Measurements from ENCODE around the gene LPP. TPM values are rescaled to one million over a fixed set of nuclear protein-coding genes. Genes with fewer than 3 reads are reported as not detected.

Gene LPP
- total RNA-seq, 1 donor from 2014 or later: 14.2 TPM

GRCh38 chr3:188207941-188208515 is 54.1 kb downstream of the LPP start:
- no peak for FAIRE-seq
- no peak for TF ChIP-seq CTCF (IDR thresholded peaks at IDR 0.05; ENCODE audit: insufficient read depth, low read length, severe bottlenecking)
- DNase-seq (ENCODE audit: low read depth): no peak

GRCh38 chr3:188208516-188208981 is 54.6 kb downstream of the LPP start:
- no peak overlapping the region for H3K4me3 ChIP-seq (ENCODE audit: low read depth, low read length)
- FAIRE-seq: no peak
- H3K27me3 ChIP-seq (ENCODE audit: control insufficient read depth, insufficient read depth, low read length): no peaks in the 10 kb centered on the region
- peak; percentile 21 for DNase-seq (ENCODE audit: low read depth)
- no peaks in the 10 kb centered on the region for H3K36me3 ChIP-seq (ENCODE audit: control insufficient read depth, insufficient read depth, low read length)
- no peak for TF ChIP-seq CTCF (IDR thresholded peaks at IDR 0.05; ENCODE audit: insufficient read depth, low read length, severe bottlenecking)

More at GRCh38 chr3:188207941-188208515, 54.1 kb downstream of the LPP start:
- H3K4me3 ChIP-seq (ENCODE audit: low read depth, low read length): no peak overlapping the region
- H3K36me3 ChIP-seq (ENCODE audit: control insufficient read depth, insufficient read depth, low read length): no peaks in the 10 kb centered on the region
- H3K27me3 ChIP-seq (ENCODE audit: control insufficient read depth, insufficient read depth, low read length): no peaks in the 10 kb centered on the region

GRCh38 chr3:188209034-188209433 is 55.1 kb downstream of the LPP start:
- Histone ChIP-seq H3K36me3 (ENCODE audit: control insufficient read depth, insufficient read depth, low read length) (no peaks in the 10 kb centered on the region), H3K4me3 (ENCODE audit: low read depth, low read length) (no peak overlapping the region), H3K27me3 (ENCODE audit: control insufficient read depth, insufficient read depth, low read length) (no peaks in the 10 kb centered on the region)
- DNase-seq (ENCODE audit: low read depth): no peak
- no peak for FAIRE-seq
- no peak for TF ChIP-seq CTCF (IDR thresholded peaks at IDR 0.05; ENCODE audit: insufficient read depth, low read length, severe bottlenecking)

- no peaks in the 10 kb centered on the region for H3K36me3 ChIP-seq (ENCODE audit: control insufficient read depth, insufficient read depth, low read length)
- DNase-seq (ENCODE audit: low read depth) (no peak), FAIRE-seq (no peak)
- H3K4me3 ChIP-seq (ENCODE audit: low read depth, low read length): no peak overlapping the region
- no peaks in the 10 kb centered on the region for H3K27me3 ChIP-seq (ENCODE audit: control insufficient read depth, insufficient read depth, low read length)
- TF ChIP-seq CTCF (IDR thresholded peaks at IDR 0.05; ENCODE audit: insufficient read depth, low read length, severe bottlenecking): no peak
These were observed 55.8 kb downstream of the LPP start for GRCh38 chr3:188209740-188210139.

- DNase-seq (ENCODE audit: low read depth) (no peak), FAIRE-seq (no peak)
- H3K27me3 ChIP-seq (ENCODE audit: control insufficient read depth, insufficient read depth, low read length): no peaks in the 10 kb centered on the region
- no peak overlapping the region for H3K4me3 ChIP-seq (ENCODE audit: low read depth, low read length)
- TF ChIP-seq CTCF (IDR thresholded peaks at IDR 0.05; ENCODE audit: insufficient read depth, low read length, severe bottlenecking): no peak
- H3K36me3 ChIP-seq (ENCODE audit: control insufficient read depth, insufficient read depth, low read length): no peaks in the 10 kb centered on the region
These were observed 57.5 kb downstream of the LPP start for GRCh38 chr3:188211476-188211875.
